Measurements from ENCODE around the gene ARHGEF26.
"Not testable (repeated sequence)": the region's sequence is repeated elsewhere in the genome, so short reads cannot be mapped to it uniquely, and the experiment has no call there.

Gene ARHGEF26, protein sequence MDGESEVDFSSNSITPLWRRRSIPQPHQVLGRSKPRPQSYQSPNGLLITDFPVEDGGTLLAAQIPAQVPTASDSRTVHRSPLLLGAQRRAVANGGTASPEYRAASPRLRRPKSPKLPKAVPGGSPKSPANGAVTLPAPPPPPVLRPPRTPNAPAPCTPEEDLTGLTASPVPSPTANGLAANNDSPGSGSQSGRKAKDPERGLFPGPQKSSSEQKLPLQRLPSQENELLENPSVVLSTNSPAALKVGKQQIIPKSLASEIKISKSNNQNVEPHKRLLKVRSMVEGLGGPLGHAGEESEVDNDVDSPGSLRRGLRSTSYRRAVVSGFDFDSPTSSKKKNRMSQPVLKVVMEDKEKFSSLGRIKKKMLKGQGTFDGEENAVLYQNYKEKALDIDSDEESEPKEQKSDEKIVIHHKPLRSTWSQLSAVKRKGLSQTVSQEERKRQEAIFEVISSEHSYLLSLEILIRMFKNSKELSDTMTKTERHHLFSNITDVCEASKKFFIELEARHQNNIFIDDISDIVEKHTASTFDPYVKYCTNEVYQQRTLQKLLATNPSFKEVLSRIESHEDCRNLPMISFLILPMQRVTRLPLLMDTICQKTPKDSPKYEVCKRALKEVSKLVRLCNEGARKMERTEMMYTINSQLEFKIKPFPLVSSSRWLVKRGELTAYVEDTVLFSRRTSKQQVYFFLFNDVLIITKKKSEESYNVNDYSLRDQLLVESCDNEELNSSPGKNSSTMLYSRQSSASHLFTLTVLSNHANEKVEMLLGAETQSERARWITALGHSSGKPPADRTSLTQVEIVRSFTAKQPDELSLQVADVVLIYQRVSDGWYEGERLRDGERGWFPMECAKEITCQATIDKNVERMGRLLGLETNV

DNA sequence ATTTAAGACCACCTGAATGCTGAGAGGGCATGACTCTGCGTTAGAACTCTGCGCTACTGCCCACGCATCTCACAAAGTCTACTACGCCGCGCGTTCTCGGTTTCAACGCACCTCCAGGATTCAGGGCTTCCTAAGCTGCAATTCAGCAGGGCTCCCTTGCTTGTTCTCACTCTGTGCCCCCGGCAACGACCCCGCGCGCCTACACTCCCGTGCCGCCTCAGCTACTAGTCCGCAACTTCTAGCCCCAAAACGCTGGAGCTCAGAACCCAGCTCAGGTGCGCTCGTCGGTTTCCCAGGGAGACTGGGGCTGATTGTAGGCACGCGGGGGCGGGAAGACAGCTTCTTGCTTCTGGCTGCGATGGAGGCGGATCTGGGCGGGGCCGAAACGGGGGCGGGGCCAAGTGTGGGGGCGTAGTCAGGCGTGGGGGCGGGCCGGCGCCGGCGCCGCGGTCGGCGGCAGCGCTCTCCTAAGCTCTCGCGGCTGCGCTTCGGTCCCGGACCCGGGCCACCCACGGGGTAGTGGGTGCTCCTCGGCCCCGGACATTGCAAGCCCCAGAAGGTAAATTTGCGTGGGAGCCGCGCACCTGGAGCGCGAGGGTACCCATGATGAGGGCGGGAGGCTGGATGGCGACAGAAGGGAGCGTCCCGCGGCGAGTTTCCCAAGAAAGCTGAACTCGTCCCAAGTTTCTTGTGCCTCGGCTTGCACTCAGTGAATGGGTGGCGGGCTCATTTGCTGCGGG, at the start of gene ARHGEF26:
ARHGEF26 (plus strand) TSS at position 430 of the 740 bp plus-strand sequence. CDS start 603 bp downstream, outside the sequence.
- DNase-seq (ENCODE audit: low read depth): peak; percentile 45

DNA sequence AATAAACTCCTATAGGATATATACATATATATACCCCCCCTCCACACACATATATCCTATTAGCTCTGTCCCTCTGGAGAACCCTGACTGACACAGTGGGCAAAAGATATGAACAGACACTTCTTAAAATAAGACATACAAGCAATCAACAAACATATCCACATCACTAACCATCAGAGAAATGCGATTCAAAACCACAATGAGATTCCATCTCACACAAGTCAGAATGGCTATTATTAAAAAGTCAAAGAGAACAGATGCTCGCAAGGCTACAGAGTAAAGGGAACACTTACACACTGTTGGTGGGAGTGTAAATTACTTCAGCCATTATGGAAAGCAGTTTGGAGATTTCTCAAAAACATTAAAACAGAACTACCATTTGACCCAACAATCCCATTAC, 46.2 kb upstream of the ARHGEF26 start:
- DNase-seq (ENCODE audit: low read depth): no peak

DNA sequence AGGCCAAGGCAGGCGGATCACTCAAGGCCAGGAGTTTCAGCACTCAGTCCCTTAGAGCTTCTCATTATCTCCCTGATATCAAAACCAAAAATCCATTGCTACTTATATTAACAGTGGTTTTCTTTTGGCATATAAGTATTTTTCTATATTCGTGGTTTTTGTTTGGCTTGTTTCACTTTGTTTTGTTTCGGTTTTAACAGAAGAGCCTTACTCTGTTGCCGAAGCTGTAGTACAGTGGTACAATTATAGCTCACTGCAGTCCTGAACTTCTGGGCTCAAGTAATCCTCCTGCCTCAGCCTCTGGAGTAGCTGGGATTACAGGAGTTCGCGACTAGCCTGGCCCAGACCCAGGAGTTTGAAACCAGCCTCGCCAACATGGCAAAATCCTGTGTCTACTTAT, 42.5 kb upstream of the ARHGEF26 start:
- no peak for DNase-seq (ENCODE audit: low read depth)

DNA sequence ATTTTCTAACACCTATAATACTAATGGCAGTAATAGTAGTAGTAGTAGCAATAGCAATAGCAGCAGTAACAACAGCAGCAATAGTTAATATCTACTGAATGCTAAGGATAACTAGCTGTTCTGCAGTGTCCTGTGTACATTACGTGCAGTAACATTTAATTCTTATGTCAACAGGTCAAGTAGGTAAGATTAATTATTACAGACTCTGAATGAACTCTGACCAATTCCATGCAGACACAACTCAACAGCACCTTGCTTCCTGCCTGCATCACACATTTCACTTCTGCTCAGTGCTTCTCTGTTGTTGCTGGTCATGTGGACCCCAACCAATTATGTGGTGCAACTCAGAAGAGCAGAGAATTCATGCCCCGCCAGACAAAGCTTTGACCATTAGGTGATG, 39.9 kb upstream of the ARHGEF26 start:
- DNase-seq (ENCODE audit: low read depth): no peak

DNA sequence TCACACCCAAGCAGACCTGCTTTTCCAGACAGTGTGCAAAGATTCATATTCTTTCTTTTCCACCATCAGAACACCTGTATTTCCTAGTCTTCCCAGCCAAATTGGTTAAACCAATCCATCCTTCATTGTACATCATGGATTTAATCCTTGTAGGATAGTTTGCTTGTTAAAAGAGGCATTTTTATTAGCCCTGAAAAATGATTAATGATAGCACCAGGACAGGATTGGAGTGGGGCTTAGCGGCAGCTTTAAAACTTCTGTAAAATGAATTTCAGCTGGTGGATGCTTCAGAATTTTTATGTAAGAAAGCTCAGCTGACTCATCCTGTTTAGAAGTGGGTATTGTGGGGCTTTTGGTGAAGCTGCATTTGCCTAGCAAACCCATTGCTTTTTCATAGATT, 36.1 kb upstream of the ARHGEF26 start:
- DNase-seq (ENCODE audit: low read depth): no peak

DNA sequence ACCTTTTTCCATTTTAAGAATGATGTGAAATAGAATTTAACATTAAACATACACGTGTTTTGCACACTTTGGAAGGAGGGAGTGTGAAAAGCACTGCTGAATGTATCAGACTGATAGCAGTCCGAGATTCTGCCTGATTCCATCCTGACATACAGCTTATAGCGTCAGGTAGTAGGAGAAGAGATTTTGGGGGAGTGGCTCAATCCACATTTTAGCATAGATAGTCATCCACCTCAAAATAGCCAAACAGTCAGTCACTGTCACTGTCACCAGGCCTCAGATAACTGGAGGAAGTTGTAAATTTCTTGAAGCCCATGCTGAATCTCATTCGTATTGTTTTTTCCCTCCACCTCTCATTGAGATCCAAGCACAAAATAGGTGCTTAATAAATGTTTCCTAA, 35.4 kb upstream of the ARHGEF26 start:
- no peak for DNase-seq (ENCODE audit: low read depth)

DNA sequence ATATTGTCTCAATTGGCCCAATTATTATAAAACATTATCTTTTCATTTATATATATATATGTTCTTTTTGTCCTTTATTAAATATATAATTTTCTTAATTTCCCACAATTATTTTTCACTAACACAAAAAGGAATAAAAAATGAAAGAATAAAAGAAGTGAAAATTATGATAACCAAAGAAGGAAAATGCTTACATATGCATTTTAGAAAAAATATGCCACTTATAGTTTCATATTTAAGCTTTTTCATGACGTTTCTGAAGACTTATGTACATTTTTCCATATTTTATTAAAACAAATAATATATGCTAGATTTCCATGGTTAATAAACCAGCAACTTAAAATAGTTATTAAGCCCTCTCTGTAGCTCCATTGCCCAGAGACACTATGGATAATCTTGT, 34.9 kb upstream of the ARHGEF26 start:
- DNase-seq (ENCODE audit: low read depth): no peak

DNA sequence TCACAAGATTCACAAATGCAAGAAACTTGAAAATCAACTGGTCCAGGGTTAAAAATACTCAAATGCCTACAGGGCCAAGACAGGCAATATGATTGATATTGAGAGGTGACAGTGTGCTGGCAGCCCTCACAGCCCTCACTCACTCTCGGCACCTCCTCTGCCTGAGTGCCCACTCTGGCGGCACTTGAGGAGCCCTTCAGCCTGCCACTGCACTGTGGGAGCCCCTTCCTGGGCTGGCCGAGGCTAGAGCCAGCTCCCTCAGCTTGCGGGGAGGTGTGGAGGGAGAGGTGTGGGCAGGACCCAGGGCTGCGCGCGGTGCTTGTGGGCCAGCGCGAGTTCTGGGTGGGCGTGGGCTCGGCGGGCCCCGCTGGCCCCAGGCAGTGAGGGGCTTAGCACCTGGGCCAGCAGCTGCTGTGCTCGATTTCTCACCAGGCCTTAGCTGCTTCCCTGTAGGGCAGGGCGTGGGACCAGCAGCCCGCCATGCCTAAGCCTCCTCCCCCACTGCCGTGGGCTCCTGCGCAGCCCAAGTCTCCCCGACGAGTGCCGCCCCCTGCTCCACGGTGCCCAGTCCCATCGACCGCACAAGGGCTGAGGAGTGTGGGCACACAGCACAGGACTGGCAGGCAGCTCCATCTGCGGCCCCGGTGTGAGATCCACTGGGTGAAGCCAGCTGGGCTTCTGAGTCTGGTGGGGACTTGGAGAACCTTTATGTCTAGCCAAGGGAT, 33.3 kb upstream of the ARHGEF26 start:
- not testable (repeated sequence) for DNase-seq (ENCODE audit: low read depth)

DNA sequence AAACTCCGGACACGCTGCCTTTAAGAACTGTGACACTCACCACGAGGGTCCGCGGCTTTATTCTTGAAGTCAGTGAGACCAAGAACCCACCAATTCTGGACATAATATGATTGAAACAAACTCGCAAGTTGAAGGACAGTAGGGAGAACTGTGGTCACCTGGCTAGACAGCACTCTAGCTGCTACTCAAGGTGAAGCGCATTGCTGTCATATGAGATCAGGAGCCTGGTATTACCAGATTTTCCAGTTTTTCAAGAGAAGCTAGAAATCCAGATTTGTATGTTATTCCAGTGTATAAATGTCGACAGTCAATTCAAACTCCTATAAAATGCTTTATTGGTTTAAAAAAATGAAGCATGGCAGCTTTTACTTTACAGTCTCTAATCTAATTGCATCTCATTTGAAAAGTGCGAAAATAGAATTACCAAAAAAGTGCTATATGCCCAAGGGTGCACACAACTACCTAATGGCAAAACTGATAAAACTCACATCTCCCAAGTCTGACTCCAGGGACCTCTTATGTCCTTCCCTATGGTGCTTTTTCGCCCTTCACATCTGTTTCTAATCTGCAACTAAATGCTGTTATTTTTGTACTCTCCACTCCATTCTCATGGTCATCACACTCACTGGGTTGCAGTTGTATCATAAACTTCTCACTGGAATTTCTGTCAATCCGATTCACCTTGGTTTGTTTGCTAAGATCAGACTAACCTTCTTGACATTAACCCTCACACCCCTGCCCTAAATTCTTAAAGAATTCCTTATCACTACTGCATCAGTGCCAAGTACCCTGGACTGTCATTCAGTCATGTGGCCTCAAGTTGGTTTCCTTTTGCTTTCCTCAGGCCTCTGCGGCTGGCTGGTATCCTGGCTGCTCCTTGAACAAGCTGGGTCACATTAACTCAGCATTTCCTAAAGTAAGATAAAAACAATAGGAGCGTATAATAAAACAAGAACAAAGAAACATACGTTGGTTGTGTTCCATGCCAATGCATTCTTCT, 31.5 kb upstream of the ARHGEF26 start:
- DNase-seq (ENCODE audit: low read depth): no peak

DNA sequence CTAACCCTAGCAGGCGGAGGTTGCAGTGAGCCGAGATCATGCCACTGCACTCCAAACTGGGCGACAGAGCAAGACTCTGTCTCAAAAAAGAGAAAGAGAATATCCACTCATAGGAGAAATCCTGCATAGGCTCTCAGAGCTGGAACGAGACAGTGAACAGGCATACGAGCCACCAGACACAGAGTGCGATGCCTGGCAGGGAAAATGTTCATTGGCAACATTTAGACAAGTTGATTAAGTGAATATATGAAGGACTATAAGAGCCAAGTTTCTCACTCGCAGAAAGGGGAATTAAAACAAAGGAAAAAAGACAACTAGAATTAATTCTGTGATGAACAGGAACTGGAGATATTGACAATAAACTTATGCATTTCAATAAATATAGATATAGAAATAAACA, 27.1 kb upstream of the ARHGEF26 start:
- DNase-seq (ENCODE audit: low read depth): no peak

DNA sequence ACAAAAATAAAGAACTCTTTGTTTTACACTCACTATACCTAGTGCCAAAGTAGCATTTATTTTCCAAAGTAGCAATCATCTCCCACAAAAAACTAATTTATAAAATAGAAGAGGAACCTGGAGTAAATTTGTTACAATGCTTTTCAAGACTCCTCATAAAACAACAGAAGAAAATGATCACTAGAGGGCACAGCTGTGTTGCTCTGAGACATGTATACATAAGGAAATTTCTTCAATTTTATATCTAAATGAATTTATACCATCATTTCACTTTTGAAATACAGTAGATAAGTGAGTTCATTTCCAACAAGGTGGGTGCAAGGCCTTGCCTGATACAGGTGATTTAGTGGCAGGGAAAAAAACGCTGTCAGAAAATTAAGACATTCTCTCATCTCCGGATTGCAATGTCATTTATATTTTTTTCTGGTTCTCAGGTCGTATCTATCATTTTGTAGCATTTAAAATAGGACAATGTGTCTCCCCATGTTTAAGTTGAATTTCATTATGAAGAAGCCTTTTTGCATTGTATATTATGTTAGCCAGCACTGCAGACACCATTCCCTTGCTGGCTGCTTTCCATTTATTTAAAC, 25.3 kb upstream of the ARHGEF26 start:
- no peak for DNase-seq (ENCODE audit: low read depth)

DNA sequence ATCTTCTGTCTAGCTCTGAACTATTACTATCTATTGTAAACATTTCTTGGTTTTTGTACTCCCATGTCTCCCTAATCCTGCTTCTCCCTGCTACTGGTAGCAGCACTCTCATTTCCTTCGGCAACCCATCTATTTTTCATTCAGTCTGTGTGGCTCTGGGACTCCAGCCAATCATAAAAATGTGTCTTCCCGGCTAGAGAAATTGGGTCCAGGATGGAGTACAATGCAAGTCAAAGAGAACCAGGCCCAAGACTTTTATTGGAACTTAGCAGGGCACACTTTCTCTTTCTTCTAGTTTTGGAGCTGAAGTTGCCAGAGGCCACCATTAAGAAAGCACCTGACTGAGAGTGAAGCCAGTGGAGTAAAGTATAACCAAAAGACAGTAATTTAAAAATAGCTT, 22.8 kb upstream of the ARHGEF26 start:
- DNase-seq (ENCODE audit: low read depth): no peak

DNA sequence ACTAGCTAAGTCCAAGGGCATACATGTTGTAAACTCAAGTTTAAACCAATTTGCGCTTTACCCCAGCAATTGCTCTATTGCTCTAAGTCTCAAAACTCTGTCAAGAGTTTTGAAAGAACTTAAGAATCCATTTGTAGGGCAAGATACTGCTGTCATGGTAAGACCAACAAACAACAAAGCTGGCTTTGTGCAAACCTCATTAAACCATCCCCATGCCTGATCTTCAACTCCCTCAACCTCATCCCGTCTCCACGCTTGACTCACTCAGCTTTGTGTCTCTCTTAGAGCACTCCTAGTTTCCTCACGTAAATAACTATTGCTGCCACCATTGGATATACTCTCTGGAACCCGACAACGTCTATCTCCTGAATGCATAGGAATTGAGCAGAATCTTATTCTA, 20.6 kb upstream of the ARHGEF26 start:
- DNase-seq (ENCODE audit: low read depth): no peak

DNA sequence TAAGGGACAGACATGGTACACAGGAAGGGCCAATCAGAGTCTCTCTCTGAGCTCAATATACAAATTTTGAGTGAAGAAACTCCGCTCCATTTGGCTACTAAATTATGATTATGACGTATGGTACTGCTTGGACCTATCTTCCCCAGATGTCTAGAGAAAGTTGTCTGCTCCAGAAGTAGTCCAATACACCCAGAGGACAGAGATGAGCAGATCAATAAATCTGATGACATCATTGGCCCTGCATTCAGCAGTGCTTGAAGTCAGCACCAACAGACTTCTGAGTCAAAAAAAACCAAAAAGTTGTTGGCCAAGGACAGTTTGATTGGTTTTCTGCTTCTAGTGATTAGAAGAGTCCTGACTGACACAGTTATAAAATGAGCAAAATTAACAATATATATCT, 19.9 kb upstream of the ARHGEF26 start:
- no peak for DNase-seq (ENCODE audit: low read depth)

DNA sequence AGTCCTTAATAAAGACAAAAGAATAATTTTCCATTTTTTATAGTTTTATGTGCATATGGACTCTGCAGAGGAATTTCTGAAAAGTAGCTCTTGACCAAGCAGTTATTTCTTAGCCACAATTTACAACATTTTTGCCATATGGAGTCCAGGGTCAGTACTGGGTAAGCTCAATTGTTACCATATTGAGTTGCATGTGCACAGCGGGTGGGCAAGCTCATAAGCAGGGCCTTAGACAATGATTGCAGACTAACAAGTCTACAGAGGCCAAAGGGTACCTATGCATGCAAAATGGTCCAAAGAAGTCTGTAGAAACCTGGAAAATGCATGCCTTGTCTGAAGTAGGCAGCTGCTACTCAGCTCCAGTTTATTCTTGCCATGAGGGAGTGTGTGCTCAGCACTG, 19.0 kb upstream of the ARHGEF26 start:
- no peak for DNase-seq (ENCODE audit: low read depth)

DNA sequence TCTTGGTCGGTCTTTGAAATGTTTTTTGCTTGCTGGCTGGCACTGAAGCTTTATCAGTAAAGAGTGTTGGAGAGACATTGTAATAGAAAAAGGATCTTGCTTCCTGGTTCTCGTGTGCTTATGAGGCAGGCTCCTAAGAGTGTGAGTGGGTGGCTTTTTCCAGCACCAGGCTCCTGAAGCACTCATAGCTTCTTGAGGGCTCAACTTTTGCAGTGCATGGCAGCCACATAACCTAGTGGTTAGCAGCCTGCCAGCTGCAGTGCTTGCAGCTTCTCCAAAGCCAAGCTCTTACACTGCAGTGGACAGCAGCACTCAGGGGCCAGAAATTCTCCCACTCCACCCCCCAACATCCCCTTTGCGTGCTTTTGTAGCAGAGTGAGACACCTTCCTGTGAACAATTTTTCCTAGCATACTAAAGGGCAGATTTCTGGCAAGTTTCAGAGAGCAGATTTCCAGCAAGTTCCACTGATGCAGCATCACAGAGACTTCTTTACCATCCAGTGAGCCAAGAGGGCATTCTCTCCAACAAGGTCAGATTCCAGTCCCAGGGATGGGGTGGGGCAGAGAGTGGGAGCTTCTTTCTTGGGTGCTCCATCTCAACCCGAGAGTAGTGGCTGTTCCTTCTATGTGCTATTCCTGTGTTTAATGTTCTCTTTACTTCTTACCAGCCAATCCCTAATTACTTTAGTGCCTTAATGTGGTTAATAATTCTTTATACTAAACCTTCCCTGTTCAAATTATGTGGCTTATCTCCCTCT, 15.8 kb upstream of the ARHGEF26 start:
- no peak for DNase-seq (ENCODE audit: low read depth)

DNA sequence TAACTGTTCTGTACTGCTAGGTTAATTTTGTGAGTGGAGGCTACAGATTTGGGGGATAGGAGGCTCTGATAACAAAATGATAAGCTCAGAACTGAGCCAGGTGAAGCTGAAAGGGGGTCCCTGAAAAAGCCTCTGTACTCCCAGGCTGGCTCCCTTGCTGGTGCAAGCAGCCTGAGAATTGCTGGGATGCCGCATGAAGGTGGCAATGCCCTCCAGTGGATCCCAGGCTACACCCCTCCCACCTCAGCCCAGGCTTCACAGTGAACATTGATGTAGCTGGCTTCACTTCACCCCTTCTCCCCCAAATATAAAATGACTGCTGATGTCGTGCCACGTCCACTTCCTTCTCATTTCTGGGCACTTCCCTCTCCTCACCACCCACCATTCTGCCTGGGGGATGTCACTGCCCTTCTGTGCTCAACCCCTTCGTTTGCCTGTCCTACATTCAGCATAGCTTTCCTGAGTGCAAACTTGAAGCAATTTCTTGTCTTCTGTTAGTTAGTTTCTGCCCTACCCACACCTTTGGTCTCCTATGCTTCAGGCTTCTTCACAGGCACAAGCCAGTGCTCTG, 9.7 kb upstream of the ARHGEF26 start:
- no peak for DNase-seq (ENCODE audit: low read depth)

DNA sequence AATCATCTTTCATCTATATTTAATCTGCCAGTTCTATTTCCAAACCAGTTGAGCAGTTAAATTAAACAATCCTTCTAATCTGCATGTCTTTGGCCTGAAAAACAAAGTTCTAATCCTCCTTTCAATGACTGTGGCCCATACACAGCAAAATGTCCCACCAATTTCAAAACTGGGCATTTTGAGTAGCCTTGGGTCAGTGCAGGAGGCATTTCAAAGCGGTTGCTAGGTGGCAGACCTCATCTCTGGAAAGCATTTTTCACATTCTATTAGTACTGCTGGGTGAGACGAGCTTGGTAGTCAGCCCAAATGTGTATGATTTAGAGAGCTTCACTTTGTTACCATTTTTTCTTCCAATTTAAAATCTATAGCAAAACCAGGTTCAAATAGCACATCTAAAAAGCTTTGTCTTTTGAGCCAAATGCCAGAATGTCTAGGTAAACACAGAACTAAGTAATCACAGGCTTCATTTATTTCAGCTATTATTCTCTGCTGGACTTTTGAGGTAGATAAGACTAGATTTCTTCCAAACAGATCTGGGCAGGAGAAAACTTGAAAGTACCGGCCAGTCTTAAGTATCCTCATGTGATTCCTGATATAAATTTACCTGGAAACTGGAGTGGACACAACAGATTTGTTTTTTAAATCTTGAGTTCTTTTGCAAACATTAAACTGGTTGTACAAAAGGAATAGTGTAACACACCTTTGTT, 8.9 kb upstream of the ARHGEF26 start:
- no peak for DNase-seq (ENCODE audit: low read depth)

Data from stimulated activated CD8-positive, alpha-beta memory T cell treated with anti-CD3 and anti-CD28 coated beads, Interleukin-15, amount 100 ng/mL, for 1 hour (primary cell).